NCI-H2227 treated with DMSO at 0.1 percent for 48 hours (cell line): ENCODE measurements around the gene LRRN3.
A peak's percentile ranks its signal among the peaks of the same experiment; 100 is the strongest.
"Not testable (repeated sequence)": the region's sequence is repeated elsewhere in the genome, so short reads cannot be mapped to it uniquely, and the experiment has no call there.

Source experiments
- DNase-seq: peaks from one replicate; lab custom pipeline; 2025; lab: John Stamatoyannopoulos, UW

The LRRN3 gene

DNA sequence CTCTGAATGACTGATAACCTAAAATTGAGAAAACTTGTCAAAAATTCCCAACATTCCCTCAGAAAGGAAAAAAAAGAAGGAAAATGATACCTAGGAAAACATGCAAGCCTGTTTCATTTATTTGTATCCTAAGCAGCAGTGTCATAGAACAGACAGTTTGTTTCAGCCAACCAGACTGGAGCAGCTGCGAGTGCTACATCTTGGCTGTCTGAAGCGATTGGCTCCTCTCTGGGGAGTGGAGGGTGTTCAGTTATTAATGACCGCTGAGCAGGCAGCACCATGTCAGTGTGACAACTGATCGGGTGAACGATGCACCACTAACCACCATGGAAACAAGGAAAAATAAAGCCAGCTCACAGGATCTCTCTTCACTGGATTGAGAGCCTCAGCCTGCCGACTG is at the start of gene LRRN3:
LRRN3 (plus strand) TSS at position 282 of the 400 bp plus-strand sequence. CDS start 31,646 bp downstream, outside the sequence.
- peak; percentile 81 for DNase-seq

DNA sequence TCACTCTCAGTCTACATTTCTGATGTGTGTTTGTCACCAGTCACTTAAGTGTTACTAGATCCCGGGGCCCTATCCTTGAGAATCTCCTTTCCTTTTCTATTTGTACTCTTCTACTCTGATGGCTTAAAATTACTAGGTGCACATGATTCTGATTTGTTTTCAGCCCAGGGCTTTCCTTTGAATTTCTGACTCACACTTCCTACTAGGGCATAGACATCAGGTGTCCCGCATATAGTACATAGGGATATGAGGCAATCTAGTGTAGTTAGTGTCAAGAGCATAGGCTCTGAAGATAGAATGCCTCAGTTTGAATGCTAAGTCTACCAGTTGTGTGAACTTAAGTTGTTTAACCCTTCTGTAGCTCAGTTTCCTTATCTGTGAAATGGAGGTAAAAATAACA is 49.4 kb upstream of the LRRN3 start:
- DNase-seq = peak; percentile 79

DNA sequence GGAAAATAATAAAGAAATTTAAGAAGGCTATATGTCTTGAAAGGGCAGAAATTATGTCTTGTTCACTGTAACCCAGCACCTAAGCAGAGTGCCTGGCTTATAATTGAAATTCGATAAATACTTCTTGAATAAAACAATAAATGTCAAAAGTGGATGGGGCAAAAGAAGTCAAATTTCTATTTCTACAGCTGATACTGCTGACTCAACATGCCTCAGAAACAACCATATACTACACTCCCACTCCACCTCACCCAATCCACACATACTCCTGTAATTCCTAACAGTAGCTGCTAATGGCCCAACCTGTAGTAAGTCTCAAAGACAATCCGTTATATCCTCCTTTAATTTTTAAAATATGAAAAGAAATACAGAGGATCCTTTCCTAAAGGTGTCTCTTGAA is 48.1 kb upstream of the LRRN3 start:
- DNase-seq = no peak

GRCh38 chr7:111043561-111043960 is 47.4 kb upstream of the LRRN3 start:
- DNase-seq = no peak

- DNase-seq = no peak
Observed at GRCh38 chr7:111045449-111045848, 45.5 kb upstream of the LRRN3 start.

DNA sequence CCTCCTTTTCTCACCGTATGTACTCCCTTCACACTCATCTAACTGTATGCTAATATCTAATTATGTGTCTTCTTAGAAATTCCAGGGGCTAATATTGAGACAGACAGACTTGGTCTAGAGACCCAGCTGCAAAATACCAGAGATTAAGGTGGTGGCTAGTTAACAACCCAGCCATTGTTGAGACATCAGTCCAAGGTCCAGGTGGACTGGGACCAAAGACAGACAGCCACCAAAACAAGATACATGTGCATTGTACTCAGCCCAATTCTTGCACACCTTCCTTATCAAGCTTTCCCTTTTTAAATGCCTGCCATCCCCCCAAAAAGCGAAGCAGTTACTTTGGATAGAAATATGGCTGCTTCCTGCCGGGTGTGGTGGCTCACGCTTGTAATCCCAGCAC is 43.3 kb upstream of the LRRN3 start:
- no peak for DNase-seq

- no peak for DNase-seq
Observed at GRCh38 chr7:111049971-111050680, 40.8 kb upstream of the LRRN3 start.

DNA sequence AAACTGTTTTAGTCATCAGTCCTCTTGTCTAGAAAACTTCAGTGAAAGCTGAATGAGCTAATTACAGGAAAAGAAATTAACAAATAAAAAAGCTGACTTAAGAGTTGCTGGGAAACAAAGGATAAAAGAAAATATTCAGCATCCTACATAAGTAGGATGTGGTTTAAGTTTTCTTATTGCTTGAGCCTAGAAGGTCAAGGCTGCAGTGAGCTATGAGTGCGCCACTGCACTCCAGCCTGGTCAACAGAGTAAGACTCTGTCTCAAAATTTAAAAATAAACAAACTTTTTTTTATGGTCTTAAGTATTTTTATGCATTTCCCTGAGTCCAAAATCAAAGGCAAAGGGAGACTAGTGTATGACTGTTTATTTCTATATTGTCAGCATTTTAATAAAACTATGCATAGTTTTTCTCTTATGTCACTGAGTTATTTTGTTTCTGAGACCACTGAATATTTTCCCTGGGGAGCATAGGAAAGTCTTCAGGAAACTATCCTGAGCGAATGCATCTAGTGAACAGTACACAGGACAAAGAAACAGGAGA is 40.0 kb upstream of the LRRN3 start:
- no peak for DNase-seq

DNA sequence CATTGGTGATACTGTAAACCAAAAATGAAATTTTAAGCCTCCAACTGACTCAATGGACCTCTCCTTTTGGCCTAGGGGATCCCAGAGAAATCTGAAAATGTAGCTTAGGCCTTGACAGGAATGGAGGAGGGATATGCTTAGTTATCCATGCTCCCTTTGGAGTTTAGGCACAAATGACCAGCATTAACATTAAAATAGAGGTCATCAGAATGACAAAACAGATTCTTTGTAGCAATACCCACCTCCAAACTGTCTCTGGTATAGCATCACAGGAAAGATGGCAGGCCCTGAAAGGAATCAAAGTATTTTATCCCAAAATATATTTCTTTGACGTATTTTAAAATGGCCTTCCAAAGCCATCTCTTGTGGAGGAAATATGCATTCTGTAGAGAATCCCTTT is 39.1 kb upstream of the LRRN3 start:
- DNase-seq = no peak

GRCh38 chr7:111053035-111053434 is 37.9 kb upstream of the LRRN3 start:
- no peak for DNase-seq

GRCh38 chr7:111056371-111056770 is 34.6 kb upstream of the LRRN3 start:
- no peak for DNase-seq

DNA sequence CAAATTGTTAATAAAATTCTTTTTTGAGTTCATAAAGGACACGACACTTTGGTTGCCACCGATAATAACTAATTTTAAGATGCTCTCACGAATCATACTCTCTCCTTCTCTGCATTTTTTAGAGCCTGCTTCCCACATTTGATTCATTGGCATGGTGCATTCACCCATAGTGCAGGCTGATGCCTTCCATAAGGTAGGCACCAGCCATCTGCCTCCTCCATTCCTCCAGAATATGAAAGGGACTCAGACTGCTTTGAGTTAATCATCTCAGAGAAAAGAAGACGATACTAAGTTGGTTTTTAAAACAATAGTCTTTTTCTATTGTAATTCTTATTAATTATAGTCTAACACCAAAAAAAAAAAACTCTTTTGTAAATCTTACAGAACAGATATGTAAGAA is 33.9 kb upstream of the LRRN3 start:
- no peak for DNase-seq

- DNase-seq = no peak
Observed at GRCh38 chr7:111059833-111060232, 31.1 kb upstream of the LRRN3 start.

DNA sequence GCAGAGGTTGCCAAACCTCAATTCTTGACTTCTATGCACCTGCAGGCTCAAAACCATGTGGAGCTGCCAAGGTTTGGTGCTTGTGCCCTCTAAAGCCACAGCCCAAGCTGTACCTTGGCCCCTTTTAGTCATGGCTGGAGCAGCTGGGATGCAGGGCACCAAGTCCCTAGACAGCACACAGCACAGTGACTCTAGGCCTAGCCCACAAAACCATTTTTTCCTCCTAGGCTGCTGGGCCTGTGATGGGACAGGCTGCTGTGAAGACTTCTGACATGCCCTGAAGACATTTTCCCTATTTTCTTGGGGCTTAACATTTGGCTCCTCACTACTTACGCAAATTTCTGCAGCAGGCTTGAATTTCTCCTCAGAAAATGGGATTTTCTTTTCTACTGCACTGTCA is 27.8 kb upstream of the LRRN3 start:
- no peak for DNase-seq

DNA sequence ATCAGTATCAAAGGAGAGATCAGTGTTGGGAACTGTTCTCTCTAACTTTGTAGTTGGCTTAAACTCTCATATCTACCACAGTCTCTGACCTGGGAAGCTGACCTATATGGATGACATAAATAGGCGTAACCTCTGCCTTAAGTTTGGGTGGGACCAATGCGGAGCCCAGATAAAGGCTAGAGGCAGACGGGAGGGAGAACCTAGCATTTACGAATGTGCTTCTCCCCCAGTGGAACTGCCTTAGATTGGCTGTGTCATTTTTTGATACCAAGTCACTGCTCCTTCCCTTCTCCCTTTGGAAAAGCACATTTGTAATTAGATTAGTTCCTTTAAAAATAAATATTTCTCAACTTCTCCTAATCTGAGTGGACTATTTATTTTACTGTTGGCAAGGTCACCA is 23.7 kb upstream of the LRRN3 start:
- no peak for DNase-seq

- no peak for DNase-seq
Observed at GRCh38 chr7:111067682-111068081, 23.2 kb upstream of the LRRN3 start.

- DNase-seq = no peak
Observed at GRCh38 chr7:111068618-111069017, 22.3 kb upstream of the LRRN3 start.

- DNase-seq = no peak
Observed at GRCh38 chr7:111071556-111071955, 19.4 kb upstream of the LRRN3 start.

DNA sequence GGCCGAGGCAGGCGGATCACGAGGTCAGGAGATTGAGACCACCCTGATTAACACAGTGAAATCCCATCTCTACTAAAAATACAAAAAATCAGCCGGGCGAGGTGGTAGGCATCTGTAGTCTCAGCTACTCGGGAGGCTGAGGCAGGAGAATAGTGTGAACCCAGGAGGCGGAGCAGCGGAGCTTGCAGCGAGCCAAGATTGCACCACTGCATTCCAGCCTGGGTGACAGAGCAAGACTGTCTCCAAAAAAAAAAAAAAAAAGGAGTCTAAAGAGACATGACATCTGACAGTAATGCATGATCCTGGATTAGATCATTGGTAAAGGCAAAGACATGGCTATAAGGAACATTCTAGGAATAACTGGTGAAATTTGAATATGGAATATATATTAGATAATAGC is 18.3 kb upstream of the LRRN3 start:
- not testable (repeated sequence) for DNase-seq

DNA sequence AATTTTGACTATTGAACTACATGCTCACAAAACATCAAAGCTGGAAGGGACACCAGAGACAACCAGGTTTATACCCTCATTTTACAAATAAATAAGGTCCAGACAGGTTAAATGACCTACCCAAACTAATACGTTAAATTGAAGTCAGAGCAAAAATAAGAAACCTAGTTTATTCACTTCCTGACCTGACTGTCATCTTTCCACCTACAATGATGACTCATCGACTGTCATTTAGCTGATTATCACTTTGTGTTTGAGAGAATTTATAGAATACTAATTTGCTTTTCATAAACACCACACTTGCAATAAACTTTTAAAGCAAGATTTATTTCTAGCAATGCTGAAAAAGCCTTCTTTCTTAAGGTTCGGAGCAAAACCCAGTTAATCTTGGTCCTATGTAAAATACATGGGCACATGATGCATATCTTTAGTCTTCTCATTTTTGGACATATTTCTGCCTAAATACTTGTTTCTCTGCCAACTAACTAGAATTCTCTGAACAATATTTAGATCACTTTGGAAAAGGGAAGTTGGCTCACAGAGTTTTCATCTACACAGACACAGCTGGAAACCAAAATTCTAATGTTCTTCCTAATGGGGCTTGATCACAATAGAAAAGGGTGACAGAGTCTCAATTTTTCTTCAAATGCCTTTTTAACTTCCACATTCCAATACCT is 16.7 kb upstream of the LRRN3 start:
- DNase-seq = no peak

GRCh38 chr7:111074748-111075146 is 16.2 kb upstream of the LRRN3 start:
- no peak for DNase-seq

DNA sequence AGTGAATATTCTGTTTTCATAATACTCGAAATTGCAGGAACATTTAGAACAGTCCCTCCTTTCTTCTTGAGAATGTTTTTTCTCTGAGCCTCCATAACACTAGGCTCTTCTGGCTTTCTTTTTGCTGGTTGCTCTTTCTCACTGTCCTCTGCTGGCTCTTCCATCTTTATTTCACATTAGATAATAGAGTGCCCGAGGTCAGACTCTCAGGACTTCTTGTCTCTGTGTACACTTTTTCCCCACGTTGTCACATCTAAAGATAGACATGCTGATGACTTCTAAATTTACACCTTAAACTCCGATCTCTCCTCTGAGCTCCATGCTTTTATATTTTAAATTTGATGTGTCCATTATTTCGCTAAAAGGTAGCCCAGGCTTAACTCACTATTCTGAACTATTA is 15.4 kb upstream of the LRRN3 start:
- no peak for DNase-seq

DNA sequence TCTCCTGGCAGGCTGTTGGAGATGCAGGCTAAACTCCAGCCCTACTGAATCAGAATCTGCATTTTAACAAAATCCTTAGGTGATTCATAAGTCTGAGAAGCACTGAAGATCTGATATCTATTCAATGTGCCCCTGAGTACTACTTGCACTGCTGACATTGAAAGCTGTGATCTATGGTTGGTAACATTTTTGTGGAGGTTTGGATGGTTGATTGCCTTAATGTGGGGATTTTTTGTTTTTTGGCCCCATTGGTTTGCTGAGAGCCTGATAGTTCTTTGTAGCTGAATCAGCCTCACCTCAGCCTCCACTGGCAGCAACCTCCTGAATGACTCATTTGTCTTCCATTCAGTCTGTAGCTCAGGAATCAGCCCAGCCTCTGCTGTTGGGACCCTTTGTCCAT is 14.7 kb upstream of the LRRN3 start:
- DNase-seq = no peak

GRCh38 chr7:111077001-111077400 is 13.9 kb upstream of the LRRN3 start:
- no peak for DNase-seq
